C4-2B (cell line): ENCODE data around the gene PFN1.

ENCODE experiments used
- ZFX ChIP-seq: fragments of 450-650 bp; IDR thresholded peaks from 2 replicates; pipeline ENCODE4 v1.6.1; 2017
- TF ChIP-seq, protein P1 (sequence below): fragments of 450-650 bp; conservative IDR thresholded peaks from 2 replicates; pipeline ENCODE4 v1.5.1; 2017; ENCODE audit warnings: mild to moderate bottlenecking

GRCh38 chr17:4997302-4998026, 49.1 kb upstream of the PFN1 start, which contains the start of the genes INCA1 and KIF1C:
- TF ChIP-seq, protein P1, sequence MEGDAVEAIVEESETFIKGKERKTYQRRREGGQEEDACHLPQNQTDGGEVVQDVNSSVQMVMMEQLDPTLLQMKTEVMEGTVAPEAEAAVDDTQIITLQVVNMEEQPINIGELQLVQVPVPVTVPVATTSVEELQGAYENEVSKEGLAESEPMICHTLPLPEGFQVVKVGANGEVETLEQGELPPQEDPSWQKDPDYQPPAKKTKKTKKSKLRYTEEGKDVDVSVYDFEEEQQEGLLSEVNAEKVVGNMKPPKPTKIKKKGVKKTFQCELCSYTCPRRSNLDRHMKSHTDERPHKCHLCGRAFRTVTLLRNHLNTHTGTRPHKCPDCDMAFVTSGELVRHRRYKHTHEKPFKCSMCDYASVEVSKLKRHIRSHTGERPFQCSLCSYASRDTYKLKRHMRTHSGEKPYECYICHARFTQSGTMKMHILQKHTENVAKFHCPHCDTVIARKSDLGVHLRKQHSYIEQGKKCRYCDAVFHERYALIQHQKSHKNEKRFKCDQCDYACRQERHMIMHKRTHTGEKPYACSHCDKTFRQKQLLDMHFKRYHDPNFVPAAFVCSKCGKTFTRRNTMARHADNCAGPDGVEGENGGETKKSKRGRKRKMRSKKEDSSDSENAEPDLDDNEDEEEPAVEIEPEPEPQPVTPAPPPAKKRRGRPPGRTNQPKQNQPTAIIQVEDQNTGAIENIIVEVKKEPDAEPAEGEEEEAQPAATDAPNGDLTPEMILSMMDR, result no peak
- peak; percentile 54; the same call in 1 of the 2 replicates for TF ChIP-seq ZFX
